Astrocyte (in vitro differentiated cells and primary cell): ENCODE data around the gene STOM. TPM values are rescaled to one million over a fixed set of nuclear protein-coding genes. Genes with fewer than 3 reads are reported as not detected.

Experiments used
- DNase-seq: peaks from one replicate; pipeline ENCODE4 v3.0.0-alpha.2; 2010; ENCODE audit warnings: low read depth
- FAIRE-seq: peaks from 2 replicates; lab custom pipeline; 2011; peaks lifted over from hg19 to GRCh38; lab: Jason Lieb, UNC
- H2AFZ ChIP-seq: 2 replicates; pipeline ENCODE4 v1.6.0; 2012; ENCODE audit warnings: low read depth, low read length, inconsistent platforms
- H3K27ac ChIP-seq: 2 replicates; pipeline ENCODE4 v1.5.1; 2011; ENCODE audit warnings: low read depth, low read length, inconsistent platforms
- H3K27me3 ChIP-seq: 2 replicates; pipeline ENCODE4 v1.6.0; 2011; ENCODE audit warnings: low read length, inconsistent platforms; ENCODE audit not compliant: insufficient read depth
- H3K36me3 ChIP-seq: 2 replicates; pipeline ENCODE4 v1.5.1; 2011; ENCODE audit warnings: low read length, inconsistent platforms; ENCODE audit not compliant: insufficient read depth
- H3K4me1 ChIP-seq: 2 replicates; pipeline ENCODE4 v1.5.1; 2011; ENCODE audit warnings: low read length, inconsistent platforms; ENCODE audit not compliant: insufficient read depth
- H3K4me2 ChIP-seq: 2 replicates; pipeline ENCODE4 v1.6.0; 2012; ENCODE audit warnings: low read length, inconsistent platforms
- H3K4me3 ChIP-seq: 2 replicates; pipeline ENCODE4 v1.5.1; 2011; ENCODE audit warnings: low read depth, mild to moderate bottlenecking, low read length, inconsistent platforms; ENCODE audit not compliant: insufficient read depth
- H3K79me2 ChIP-seq: 2 replicates; pipeline ENCODE4 v1.6.0; 2012; ENCODE audit warnings: mild to moderate bottlenecking, low read length, inconsistent platforms; ENCODE audit not compliant: insufficient read depth
- H3K9ac ChIP-seq: 2 replicates; pipeline ENCODE4 v1.6.0; 2012; ENCODE audit warnings: mild to moderate bottlenecking, low read length, inconsistent platforms
- H3K9me3 ChIP-seq: 2 replicates; pipeline ENCODE4 v1.5.1; 2012; ENCODE audit warnings: low read depth, mild to moderate bottlenecking, low read length, inconsistent platforms; ENCODE audit not compliant: insufficient read depth
- H4K20me1 ChIP-seq: 2 replicates; pipeline ENCODE4 v1.6.0; 2012; ENCODE audit warnings: low read length, inconsistent platforms; ENCODE audit not compliant: insufficient read depth
- H3K27ac Mint-ChIP-seq: one replicate; pipeline ENCODE4 v1.8.0; 2021; ENCODE audit warnings: mild to moderate bottlenecking, mixed read lengths; ENCODE audit not compliant: unreplicated experiment
- H3K27me3 Mint-ChIP-seq: one replicate; pipeline ENCODE4 v1.8.0; 2021; ENCODE audit warnings: low read depth, mixed read lengths; ENCODE audit not compliant: unreplicated experiment
- H3K36me3 Mint-ChIP-seq: one replicate; pipeline ENCODE4 v1.8.0; 2021; ENCODE audit warnings: low read depth, mixed read lengths; ENCODE audit not compliant: unreplicated experiment
- H3K4me1 Mint-ChIP-seq: one replicate; pipeline ENCODE4 v1.8.0; 2021; ENCODE audit warnings: low read depth, mixed read lengths; ENCODE audit not compliant: unreplicated experiment
- H3K4me3 Mint-ChIP-seq: one replicate; pipeline ENCODE4 v1.8.0; 2021; ENCODE audit warnings: mild to moderate bottlenecking, moderate library complexity, mixed read lengths; ENCODE audit not compliant: unreplicated experiment
- H3K9me3 Mint-ChIP-seq: one replicate; pipeline ENCODE4 v1.8.0; 2021; ENCODE audit warnings: mild to moderate bottlenecking, mixed read lengths; ENCODE audit not compliant: unreplicated experiment
- CTCF ChIP-seq: IDR thresholded peaks from 2 replicates; pipeline ENCODE4 v1.5.1; 2011; ENCODE audit warnings: low read depth, mild to moderate bottlenecking, inconsistent platforms, low read length, moderate library complexity; ENCODE audit not compliant: insufficient read depth
- EZH2 ChIP-seq: IDR thresholded peaks from 2 replicates; pipeline ENCODE4 v1.6.1; 2012; ENCODE audit warnings: mild to moderate bottlenecking, low read length, inconsistent platforms; ENCODE audit not compliant: insufficient read depth
- total RNA-seq: library from RNA; stranded (reverse); gene quantifications from 2 replicates; pipeline ENCODE4 v1.2.1, GENCODE V29; 2021

The STOM gene
- total RNA-seq, 1 donor from 2014 or later = 8.7 TPM

DNA sequence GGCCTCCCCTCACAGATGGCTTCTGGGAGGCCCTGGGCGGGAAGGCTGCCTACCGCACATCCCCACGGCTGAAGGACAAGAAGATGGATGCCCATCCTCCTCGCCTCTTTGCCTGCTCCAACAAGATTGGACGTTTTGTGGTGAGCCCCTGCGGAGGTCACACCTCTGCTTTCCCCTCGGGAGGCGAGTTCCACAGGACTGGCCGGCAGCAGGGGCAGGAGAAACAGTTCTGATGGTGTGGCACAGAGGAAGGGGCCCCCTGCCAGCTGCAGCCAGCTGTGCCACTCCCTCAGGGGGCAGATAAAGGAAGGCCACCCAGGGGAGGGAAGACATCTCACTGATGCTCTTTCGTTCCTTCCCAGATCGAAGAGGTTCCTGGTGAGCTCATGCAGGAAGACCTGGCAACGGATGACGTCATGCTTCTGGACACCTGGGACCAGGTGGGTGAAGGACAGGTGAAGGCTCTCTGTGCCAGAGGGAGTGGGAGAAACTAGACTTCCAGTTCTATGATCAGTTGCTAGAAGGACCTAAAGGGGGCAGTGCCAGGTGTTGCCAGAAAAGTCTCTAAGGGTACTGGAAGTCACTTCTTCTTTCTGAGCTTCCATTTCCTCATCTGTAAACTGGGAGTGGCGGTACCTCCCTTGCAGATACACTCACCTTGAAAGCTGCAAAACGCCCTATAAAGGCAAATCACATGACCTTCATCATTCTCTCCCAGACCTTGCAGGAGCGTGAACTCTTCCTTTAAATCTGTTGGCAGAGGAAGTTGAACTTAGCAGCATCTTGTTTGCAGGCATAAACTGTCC, 41.0 kb downstream of the STOM start:
- Histone ChIP-seq H3K4me1 (peaks cover 8% of the 10 kb centered on the region), H3K4me3 (no peak overlapping the region), H3K4me2 (no peak overlapping the region), H3K79me2 (no peaks in the 10 kb centered on the region), H2AFZ (no peak overlapping the region), H3K27ac (no peak overlapping the region), H4K20me1 (peaks cover 7% of the 10 kb centered on the region), H3K9me3 (no peaks in the 10 kb centered on the region), H3K9ac (no peak overlapping the region), H3K27me3 (no peaks in the 10 kb centered on the region), H3K36me3 (peaks cover 67% of the 10 kb centered on the region)
- no peak for FAIRE-seq
- Mint-ChIP-seq H3K4me3 (no peak overlapping the region), H3K9me3 (no peaks in the 10 kb centered on the region), H3K4me1 (peaks cover 2% of the 10 kb centered on the region), H3K36me3 (peaks cover 38% of the 10 kb centered on the region), H3K27me3 (no peaks in the 10 kb centered on the region), H3K27ac (no peak overlapping the region)
- TF ChIP-seq EZH2 (no peak), CTCF (no peak)
- DNase-seq = no peak

- peaks cover 7% of the 10 kb centered on the region for H4K20me1 ChIP-seq
- H3K36me3 ChIP-seq = peaks cover 64% of the 10 kb centered on the region
- no peak overlapping the region for H3K4me2 ChIP-seq
- no peak for DNase-seq
- peaks cover 2% of the 10 kb centered on the region for H3K4me1 Mint-ChIP-seq
- H3K9me3 ChIP-seq = no peaks in the 10 kb centered on the region
- no peak overlapping the region for H3K4me3 Mint-ChIP-seq
- H3K4me1 ChIP-seq = peaks cover 8% of the 10 kb centered on the region
- H3K36me3 Mint-ChIP-seq = peaks cover 38% of the 10 kb centered on the region
- H3K9me3 Mint-ChIP-seq = no peaks in the 10 kb centered on the region
- no peak for TF ChIP-seq EZH2
- no peak for TF ChIP-seq CTCF
- H3K79me2 ChIP-seq = no peaks in the 10 kb centered on the region
- H3K27me3 ChIP-seq = no peaks in the 10 kb centered on the region
- no peak overlapping the region for H3K9ac ChIP-seq
- FAIRE-seq = no peak
- H3K27me3 Mint-ChIP-seq = no peaks in the 10 kb centered on the region
- no peak overlapping the region for H3K27ac ChIP-seq
- no peak overlapping the region for H3K4me3 ChIP-seq
- H2AFZ ChIP-seq = no peak overlapping the region
- H3K27ac Mint-ChIP-seq = no peak overlapping the region
These were observed 41.6 kb downstream of the STOM start for GRCh38 chr9:121328476-121328875.

DNA sequence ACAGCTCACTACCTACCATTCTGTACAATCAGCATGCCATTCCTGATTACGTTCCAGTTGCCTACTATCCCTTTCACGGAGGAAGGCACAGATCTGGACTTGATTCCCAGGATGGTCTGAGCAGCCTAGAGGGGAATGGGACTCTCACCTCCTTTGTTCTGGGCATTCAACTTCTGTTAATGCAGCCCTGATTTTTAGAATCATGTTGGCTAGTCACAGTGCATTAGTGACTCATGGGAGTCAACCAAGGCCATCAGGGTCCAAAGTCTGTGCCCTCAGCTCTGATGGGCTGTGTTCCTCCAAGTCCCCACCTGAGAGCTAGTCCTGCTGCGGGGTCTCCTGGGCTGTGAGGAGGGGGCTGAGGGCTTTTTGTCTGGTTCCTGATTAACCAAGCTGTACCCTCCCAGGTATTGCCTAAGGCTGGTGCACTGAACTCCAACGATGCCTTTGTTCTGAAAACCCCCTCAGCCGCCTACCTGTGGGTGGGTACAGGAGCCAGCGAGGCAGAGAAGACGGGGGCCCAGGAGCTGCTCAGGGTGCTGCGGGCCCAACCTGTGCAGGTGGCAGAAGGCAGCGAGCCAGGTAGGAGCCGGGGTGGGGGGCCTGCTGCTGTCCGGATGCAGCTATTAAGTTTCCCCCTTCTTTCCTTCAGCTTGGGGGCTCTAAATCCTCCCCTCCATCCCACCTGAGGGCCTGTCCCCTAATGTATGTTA, 43.0 kb downstream of the STOM start:
- Histone ChIP-seq H3K9ac (no peak overlapping the region), H3K36me3 (peaks cover 56% of the 10 kb centered on the region)

More for the DNA sequence above, 43.0 kb downstream of the STOM start:
- Mint-ChIP-seq H3K27me3 (no peaks in the 10 kb centered on the region), H3K36me3 (peaks cover 35% of the 10 kb centered on the region), H3K27ac (no peak overlapping the region), H3K4me3 (no peak overlapping the region), H3K9me3 (no peaks in the 10 kb centered on the region), H3K4me1 (peaks cover 7% of the 10 kb centered on the region)
- Histone ChIP-seq H3K4me1 (peaks cover 15% of the 10 kb centered on the region), H4K20me1 (peaks cover 7% of the 10 kb centered on the region), H3K4me3 (no peak overlapping the region), H3K27ac (no peak overlapping the region), H2AFZ (no peak overlapping the region), H3K4me2 (no peak overlapping the region), H3K79me2 (no peaks in the 10 kb centered on the region), H3K27me3 (no peaks in the 10 kb centered on the region), H3K9me3 (no peaks in the 10 kb centered on the region)
- TF ChIP-seq EZH2 = no peak
- FAIRE-seq = no peak
- DNase-seq = no peak
